HG03066 (cell line): ENCODE measurements around the gene HAUS8.
"Not testable (repeated sequence)": the region's sequence is repeated elsewhere in the genome, so short reads cannot be mapped to it uniquely, and the experiment has no call there.

ENCODE experiments used
- ATAC-seq: cut with Tn5 transposase; IDR thresholded peaks from one replicate; pipeline ENCODE4 v1.9.1; 2021; ENCODE audit warnings: low read depth; ENCODE audit not compliant: unreplicated experiment

Gene HAUS8

GRCh38 chr19:17037966-17038500, 37.2 kb downstream of the HAUS8 start:
- no peak for ATAC-seq

GRCh38 chr19:17037184-17037583, 38.1 kb downstream of the HAUS8 start:
- ATAC-seq = no peak

GRCh38 chr19:17036640-17037039, 38.6 kb downstream of the HAUS8 start:
- no peak for ATAC-seq

- ATAC-seq = no peak
These were observed 39.3 kb downstream of the HAUS8 start for GRCh38 chr19:17035842-17036424.

- ATAC-seq = no peak
These were observed 43.5 kb downstream of the HAUS8 start for GRCh38 chr19:17031741-17032140.

GRCh38 chr19:17027535-17027975, 47.7 kb downstream of the HAUS8 start:
- no peak for ATAC-seq

GRCh38 chr19:17026706-17027534, 48.3 kb downstream of the HAUS8 start, which contains the start of gene CPAMD8:
TSS of gene CPAMD8 (minus strand) at chr19:17026810. CDS start at chr19:17026642, 168 bp downstream.
- no peak for ATAC-seq

GRCh38 chr19:17025991-17026658, 49.1 kb downstream of the HAUS8 start:
- ATAC-seq = no peak

- no peak for ATAC-seq
These were observed 49.9 kb downstream of the HAUS8 start for GRCh38 chr19:17025361-17025760.

- ATAC-seq = not testable (repeated sequence)
These were observed 50.3 kb downstream of the HAUS8 start for GRCh38 chr19:17024941-17025340.

- no peak for ATAC-seq
These were observed 51.4 kb downstream of the HAUS8 start for GRCh38 chr19:17023805-17024204.

GRCh38 chr19:17022738-17023137, 52.5 kb downstream of the HAUS8 start:
- no peak for ATAC-seq

- no peak for ATAC-seq
These were observed 53.3 kb downstream of the HAUS8 start for GRCh38 chr19:17021793-17022590.

- no peak for ATAC-seq
These were observed 53.9 kb downstream of the HAUS8 start for GRCh38 chr19:17021328-17021727.

GRCh38 chr19:17020823-17021222, 54.4 kb downstream of the HAUS8 start:
- ATAC-seq = no peak

GRCh38 chr19:17020385-17020784, 54.9 kb downstream of the HAUS8 start:
- no peak for ATAC-seq

GRCh38 chr19:17014212-17014861, 60.9 kb downstream of the HAUS8 start:
- not testable (repeated sequence) for ATAC-seq

GRCh38 chr19:17011485-17011884, 63.8 kb downstream of the HAUS8 start:
- ATAC-seq = no peak

- ATAC-seq = no peak
These were observed 68.7 kb downstream of the HAUS8 start for GRCh38 chr19:17006579-17006978.

- no peak for ATAC-seq
These were observed 70.3 kb downstream of the HAUS8 start for GRCh38 chr19:17005000-17005399.
